Stimulated activated CD4-positive, alpha-beta T cell treated with anti-CD3 and anti-CD28 coated beads, TNF-alpha, amount 100 ng/mL, for 1 hour (primary cell): ENCODE results near the gene TTC3.

Source experiments
- DNase-seq, 3 donors: peaks; one replicate each; pipeline ENCODE4 v3.0.0-alpha.2; 2020; ENCODE audit warnings: low read depth in 3 of 3, low spot score in 1 of 3

The TTC3 gene

GRCh38 chr21:37192019-37192418 is 119.0 kb downstream of the TTC3 start:
- no peak for DNase-seq

GRCh38 chr21:37193006-37193405 is 120.0 kb downstream of the TTC3 start:
- DNase-seq = no peak

GRCh38 chr21:37193676-37194075 is 120.6 kb downstream of the TTC3 start:
- DNase-seq = no peak

DNA sequence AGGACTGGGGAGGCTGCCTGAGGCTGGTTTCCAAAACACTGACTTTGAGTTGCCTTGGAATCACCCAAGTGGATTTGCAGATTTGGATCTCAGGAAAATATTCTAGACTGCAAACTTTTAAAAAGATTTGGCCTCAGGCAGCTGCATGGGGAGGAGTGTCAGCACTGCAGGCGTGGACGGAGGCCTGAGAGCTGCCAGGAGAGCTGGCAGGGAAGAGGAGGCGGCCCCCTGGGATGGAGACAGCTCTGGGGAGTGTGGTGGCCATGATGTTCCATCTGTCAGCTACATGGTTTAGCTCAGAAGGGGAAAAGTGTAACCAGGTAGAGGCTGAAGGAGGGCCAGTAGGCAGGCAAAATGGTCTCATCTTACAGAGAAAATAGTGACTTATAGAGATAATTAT is 122.0 kb downstream of the TTC3 start:
- DNase-seq = no peak

DNA sequence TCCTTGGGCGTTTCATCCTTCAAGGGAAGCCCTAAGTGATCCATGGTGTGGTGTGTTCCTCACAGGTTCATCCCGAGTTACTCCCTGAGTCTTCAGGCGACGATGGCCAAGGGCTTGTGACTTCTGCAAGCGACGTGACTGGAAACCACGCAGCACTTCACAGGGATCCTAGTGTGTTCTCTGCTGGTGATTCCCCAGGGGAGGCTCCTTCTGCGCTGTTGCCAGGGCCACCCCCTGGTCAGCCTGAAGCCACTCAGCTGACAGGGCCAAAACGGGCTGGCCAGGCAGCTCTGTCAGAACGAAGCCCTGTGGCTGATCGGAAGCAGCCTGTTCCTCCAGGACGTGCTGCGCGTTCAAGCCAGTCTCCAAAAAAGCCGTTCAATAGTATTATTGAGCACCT is 122.6 kb downstream of the TTC3 start:
- DNase-seq = no peak

DNA sequence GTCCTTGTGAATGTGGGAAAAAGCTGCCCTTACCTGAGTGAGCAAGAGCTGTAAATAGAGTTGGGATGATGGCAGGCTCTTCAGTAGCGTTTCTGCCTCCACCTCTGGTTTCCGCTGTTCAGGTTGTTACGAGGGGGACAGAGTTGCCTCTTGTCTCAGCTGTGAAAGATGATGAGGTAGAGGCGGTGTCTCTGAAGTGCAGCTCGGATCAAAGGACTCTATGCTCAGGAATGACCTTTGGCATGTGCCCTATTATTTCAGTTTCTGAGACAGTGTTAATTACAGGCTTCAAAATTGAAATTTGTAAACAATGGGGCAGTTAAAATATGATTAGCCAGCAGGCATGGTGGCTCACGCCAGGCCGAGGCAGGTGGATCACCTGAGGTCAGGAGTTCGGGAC is 123.8 kb downstream of the TTC3 start:
- DNase-seq = no peak

DNA sequence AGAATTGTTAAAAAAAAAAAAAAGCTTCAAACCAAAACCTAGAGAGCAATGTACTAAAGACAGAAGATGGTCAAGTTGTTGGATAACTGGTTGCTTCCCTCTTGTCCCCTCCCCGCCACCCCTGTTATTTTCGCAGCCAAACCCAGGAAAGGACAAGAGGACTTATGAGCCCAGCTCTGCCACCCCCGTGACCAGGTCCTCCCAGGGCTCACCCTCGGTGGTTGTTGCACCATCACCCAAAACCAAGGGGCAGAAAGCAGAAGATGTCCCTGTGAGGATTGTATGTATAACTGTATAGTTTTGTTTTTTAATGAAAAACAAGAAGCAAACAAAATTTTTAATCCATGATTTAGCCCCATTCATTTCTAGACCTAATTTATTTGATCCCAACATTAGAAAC is 124.7 kb downstream of the TTC3 start:
- DNase-seq = no peak

DNA sequence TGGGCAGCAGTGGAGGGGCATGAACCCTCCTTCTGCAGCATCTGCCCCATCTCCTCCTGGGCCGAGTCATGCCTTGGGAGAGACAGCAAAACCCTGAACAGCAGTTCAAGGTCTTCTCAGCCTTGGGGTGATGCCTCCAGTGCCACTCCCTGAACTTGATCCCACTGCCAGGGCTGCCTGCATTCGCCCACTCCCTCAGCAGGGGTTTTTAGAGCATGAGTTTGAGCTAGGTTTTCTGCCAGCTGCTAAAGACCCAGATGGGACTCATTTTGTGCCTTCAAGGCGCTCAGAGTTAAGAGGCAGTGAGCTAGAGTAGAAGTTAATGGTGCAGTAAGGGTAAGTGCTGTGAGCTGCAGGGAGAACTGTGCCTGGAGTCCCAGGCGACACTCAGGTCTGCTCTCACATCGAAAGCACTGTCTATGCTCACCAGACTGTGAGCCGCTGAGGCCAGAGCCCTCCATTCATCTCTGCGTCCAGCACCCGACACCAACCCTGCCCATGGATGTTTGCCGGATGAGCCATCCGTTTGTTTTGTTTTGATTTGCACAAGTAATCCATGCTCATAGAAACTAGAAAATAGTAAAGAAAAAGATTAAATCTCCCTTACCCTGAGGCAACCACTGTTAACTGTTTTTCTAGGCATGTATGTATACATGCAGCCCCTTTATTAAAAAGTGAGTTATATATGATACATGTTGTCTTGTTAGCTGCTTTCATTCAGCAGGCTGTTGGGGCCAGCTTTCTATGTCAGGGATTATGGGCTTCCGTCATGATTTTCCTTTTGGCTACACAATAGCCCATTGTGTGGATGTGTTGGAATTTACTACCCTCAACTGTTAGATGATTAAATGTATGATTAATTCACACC is 126.2 kb downstream of the TTC3 start:
- DNase-seq = no peak

GRCh38 chr21:37200641-37201480 is 127.8 kb downstream of the TTC3 start:
- no peak for DNase-seq

DNA sequence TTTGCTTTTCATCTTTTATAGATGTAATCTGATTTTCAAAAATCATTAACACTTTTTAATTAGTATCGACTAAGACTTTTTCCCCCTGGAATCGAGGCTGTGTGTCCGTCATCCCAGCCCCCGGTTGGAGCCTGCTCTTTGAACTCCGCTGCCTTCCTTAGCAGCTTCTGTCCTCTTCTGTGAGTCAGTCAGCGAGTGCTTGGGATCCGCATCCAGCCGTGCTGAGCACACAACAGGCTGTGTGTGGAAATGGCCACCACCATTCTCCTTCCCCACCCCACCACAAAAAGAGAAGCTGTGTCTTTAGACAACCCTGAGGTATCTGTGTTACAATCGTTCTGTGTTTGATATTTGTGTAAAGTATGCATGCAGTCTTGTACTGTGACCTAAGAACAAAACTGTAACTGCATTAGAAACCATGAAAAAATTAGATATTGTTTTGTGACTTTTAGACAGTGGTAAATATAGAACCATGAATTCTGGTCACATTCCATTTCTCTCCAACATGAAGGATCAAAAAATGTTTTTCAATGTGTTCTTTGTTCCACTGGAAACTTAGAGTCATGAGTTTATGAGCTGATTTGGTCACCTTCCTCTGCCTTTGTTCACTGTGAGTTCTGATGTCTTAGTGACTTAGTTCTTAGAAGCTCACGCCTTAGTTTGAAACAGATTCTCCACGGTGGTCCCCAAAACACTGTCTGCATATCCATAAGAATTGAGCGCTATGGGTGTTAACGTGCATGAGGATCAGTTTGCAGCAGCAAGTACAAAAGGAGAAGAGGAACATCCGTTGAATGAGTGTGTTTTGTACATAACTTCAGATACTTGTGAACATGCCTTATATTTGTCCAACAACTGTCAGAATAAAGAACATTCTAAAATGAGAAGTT is 129.4 kb downstream of the TTC3 start:
- no peak for DNase-seq

DNA sequence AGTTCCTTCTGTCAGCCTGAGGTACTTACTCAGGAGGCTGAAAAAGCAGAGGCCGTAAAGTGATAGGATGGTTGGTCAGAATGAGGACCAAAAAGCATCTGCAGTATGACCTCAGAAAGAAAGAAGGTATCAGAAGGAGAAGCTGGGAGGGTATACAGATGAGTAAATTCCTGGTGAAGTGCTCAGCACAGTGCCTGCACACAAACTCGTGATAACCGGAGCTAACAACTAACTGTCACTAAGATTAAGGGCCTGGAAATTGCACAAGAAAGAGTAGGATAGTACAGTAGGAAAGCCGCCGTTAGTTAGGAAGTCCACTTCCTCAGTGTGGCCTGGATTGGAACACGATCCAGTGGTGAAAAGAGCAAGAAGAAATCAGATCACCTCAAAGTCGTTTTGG is 131.5 kb downstream of the TTC3 start:
- DNase-seq = no peak

DNA sequence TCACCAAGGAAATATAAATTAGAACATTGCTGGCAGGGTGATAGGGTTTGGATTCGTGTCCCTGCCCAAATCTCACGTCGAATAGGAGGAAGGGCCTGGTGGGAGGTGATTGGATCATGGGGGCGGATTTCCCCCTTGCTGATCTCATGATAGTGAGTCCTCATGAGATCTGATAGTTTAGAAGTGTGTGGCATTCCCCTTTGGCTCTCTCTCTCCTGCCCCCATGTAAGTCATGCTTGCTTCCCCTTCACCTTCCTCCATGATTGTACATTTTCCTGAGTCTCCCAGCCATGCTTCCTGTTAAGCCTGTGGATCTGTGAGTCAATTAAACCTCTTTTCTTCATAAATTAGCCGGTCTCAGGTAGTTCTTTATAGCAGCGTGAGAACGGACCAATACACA is 133.4 kb downstream of the TTC3 start:
- DNase-seq = no peak

DNA sequence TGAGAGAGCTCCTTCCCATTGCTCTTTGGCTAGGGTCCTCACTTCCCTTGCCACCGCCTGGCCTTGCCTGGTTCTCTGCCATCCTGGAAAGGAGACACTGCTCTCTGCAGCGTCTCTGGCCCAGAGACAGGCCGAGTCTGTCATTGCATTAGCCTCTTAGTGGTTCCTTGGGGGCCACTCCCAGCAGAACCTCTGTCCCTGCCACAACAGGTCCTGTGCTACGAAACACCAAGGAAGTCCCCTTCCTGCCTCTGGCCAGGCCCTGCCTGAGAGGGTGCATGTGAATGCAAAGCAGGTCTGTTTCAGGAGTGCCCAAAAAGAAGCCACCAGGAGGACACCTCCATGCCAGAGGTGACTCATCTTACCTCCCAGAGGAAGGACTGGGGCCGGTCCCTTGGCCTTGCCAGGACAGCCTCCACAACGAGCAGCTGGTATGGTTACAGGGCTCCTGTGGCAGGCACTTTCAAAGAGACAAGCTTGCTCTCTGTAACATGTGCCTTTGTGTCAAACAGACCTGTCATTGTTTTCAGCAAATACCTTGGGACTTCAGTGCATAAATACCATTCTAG is 134.5 kb downstream of the TTC3 start:
- no peak for DNase-seq

GRCh38 chr21:37208056-37208721 is 135.1 kb downstream of the TTC3 start:
- peak in 1 of 3 donors; percentile 7 for DNase-seq

DNA sequence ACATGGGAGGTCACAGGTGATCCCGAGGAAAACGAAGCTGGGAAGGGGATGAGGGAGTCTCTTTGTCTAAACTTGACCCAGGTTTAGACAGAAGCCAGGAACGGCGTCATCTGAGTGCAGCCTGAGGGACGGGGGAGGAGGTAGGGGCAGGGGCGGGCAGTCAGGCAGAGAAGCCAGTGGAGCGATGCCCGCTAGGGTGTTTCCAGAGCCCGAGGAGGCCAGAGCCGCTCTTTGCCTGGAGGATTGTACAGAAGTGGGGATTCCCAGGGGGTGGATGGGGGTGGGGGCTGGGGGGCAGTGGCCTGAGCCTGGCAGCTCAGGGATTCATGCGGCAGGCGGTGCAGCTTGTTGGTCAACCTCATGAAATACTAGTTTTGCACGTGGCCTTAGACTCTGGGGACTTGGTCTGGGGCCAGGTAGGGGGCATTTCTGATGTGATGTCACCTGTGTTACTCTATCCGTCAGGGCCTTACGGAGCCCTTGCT is 135.7 kb downstream of the TTC3 start:
- no peak for DNase-seq

GRCh38 chr21:37210130-37210529 is 137.1 kb downstream of the TTC3 start:
- DNase-seq = no peak

- DNase-seq = no peak
Observed at GRCh38 chr21:37210799-37211198, 137.7 kb downstream of the TTC3 start.

DNA sequence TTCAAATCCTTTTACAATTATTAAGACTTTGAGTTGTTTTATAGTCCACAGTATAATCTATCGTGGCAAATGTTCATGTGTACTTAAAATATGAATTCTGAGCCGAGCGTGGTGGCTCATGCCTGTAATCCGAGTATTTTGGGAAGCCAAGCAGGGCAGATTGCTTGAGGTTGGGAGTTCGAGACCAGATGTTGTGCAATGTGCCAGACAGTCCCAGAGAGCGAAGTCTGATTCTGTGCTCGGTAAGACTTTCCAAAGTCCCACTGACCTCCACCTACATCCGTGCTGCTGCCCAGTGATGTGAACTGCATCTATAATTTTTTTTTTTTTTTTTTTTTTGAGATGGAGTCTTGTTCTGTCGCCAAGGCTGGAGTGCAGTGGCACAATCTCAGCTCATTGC is 141.9 kb downstream of the TTC3 start:
- no peak for DNase-seq

DNA sequence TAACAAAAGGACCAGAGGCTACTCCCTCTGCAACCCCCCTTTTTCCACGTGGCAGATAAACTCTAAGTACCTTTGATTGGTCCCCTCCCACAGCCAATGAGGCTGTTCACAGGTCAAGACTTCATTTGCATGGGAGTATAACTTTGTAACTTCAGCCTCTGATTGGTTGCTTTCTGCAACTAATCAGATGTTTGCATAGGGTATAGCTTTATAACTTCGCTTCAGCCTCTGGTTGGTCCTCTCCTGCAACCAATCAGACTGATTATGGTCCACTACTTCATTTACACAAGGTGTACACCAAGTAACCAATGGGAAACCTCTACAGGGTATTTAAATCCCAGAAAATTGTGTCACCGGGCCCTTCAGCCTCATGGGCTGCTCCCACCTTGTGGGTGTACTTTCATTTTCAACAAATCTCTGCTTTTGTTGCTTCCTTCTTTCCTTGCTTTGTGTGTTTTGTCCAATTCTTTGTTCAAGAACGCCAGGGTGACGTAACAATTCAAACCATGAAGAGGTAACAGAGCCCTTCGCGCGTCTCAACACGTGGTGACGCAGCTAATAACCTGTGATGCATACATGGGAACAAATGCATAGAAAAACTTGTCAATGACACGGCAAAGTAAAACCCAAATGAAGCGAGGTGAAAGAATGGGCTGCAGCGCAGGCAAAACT is 146.8 kb downstream of the TTC3 start:
- DNase-seq = no peak
